Neural progenitor cell (in vitro differentiated cells): Measurements from ENCODE around the gene CALN1.

Experiments used
- EZH2 ChIP-seq: fragments of 200-600 bp; sonication (generic); IDR thresholded peaks from 2 replicates; pipeline ENCODE4 v1.6.1; 2017; ENCODE audit warnings: antibody characterized with exemption, mild to moderate bottlenecking, moderate library complexity
- EZH2phosphoT487 ChIP-seq: fragments of 200-600 bp; sonication (generic); IDR thresholded peaks from 2 replicates; pipeline ENCODE4 v1.6.1; 2017; ENCODE audit warnings: antibody characterized with exemption
- TF ChIP-seq, protein P1 (sequence below): fragments of 200-600 bp; sonication (generic); IDR thresholded peaks from 2 replicates; pipeline ENCODE4 v1.5.1; 2017; ENCODE audit warnings: antibody characterized with exemption, mild to moderate bottlenecking

GRCh38 chr7:71735961-71736556 is 676.1 kb downstream of the CALN1 start:
- TF ChIP-seq, protein P1, sequence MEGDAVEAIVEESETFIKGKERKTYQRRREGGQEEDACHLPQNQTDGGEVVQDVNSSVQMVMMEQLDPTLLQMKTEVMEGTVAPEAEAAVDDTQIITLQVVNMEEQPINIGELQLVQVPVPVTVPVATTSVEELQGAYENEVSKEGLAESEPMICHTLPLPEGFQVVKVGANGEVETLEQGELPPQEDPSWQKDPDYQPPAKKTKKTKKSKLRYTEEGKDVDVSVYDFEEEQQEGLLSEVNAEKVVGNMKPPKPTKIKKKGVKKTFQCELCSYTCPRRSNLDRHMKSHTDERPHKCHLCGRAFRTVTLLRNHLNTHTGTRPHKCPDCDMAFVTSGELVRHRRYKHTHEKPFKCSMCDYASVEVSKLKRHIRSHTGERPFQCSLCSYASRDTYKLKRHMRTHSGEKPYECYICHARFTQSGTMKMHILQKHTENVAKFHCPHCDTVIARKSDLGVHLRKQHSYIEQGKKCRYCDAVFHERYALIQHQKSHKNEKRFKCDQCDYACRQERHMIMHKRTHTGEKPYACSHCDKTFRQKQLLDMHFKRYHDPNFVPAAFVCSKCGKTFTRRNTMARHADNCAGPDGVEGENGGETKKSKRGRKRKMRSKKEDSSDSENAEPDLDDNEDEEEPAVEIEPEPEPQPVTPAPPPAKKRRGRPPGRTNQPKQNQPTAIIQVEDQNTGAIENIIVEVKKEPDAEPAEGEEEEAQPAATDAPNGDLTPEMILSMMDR, result peak; percentile 91
- TF ChIP-seq EZH2 (no peak), EZH2phosphoT487 (no peak)
